Suprapubic skin (tissue), 4 donors: ENCODE data around the gene COX6A1. TPM values are rescaled to one million over a fixed set of nuclear protein-coding genes. Genes with fewer than 3 reads are reported as not detected.
A peak's percentile ranks its signal among the peaks of the same experiment; 100 is the strongest.

Experiments
- DNase-seq, 2 donors: peaks; one replicate each; pipeline ENCODE4 v3.0.0-alpha.2; 2019; ENCODE audit warnings: low spot score in 2 of 2
- H3K27ac ChIP-seq: fragments of 200-600 bp; sonication (generic); one replicate; pipeline ENCODE4 v1.5.1; 2019
- H3K27me3 ChIP-seq: fragments of 200-600 bp; sonication (generic); one replicate; pipeline ENCODE4 v1.5.1; 2019
- H3K36me3 ChIP-seq: fragments of 200-600 bp; sonication (generic); one replicate; pipeline ENCODE4 v1.5.1; 2019
- H3K4me1 ChIP-seq: fragments of 200-600 bp; sonication (generic); one replicate; pipeline ENCODE4 v1.5.1; 2019
- H3K4me3 ChIP-seq: fragments of 200-600 bp; sonication (generic); one replicate; pipeline ENCODE4 v1.5.1; 2019; ENCODE audit warnings: mild to moderate bottlenecking
- H3K9me3 ChIP-seq: fragments of 200-600 bp; sonication (generic); one replicate; pipeline ENCODE4 v1.5.1; 2019
- EP300 ChIP-seq: sonication (generic); formaldehyde crosslinking; IDR thresholded peaks from one replicate; pipeline ENCODE4 v1.6.1; 2017; ENCODE audit warnings: antibody characterized with exemption
- POLR2A ChIP-seq, 2 donors: fragments of 450-650 bp; IDR thresholded peaks; one replicate each; pipeline ENCODE4 v1.6.1; 2017; ENCODE audit warnings: antibody characterized with exemption in 2 of 2, mild to moderate bottlenecking in 2 of 2, moderate library complexity in 2 of 2
- POLR2AphosphoS5 ChIP-seq, 3 donors: sonication (generic); formaldehyde crosslinking; IDR thresholded peaks; one replicate each; pipeline ENCODE4 v1.6.1; 2017; ENCODE audit warnings: antibody characterized with exemption in 3 of 3
- WGBS: methylation state at CpG from one replicate; pipeline ENCODE4 v1.1.5; 2018; 5-methylcytosine and 5-hydroxymethylcytosine counted together
- total RNA-seq, 4 donors: library from RNA; depleted of rRNA; stranded (reverse); fragments of >200 nt; gene quantifications; one replicate each; pipeline ENCODE4 v1.1.0, GENCODE V29; 2016
- TF ChIP-seq, protein P1 (sequence below), 2 donors: fragments of 200-600 bp in 1 of 2; fragments of 450-650 bp in 1 of 2; sonication (generic) in 1 of 2; IDR thresholded peaks; one replicate each; pipeline ENCODE4 v1.5.1; 2016 to 2019; ENCODE audit warnings: antibody characterized with exemption in 2 of 2, mild to moderate bottlenecking in 1 of 2, moderate library complexity in 1 of 2

Gene COX6A1
- total RNA-seq, 4 donors from 2014 or later: 569 to 1,135 (median 836) TPM

DNA sequence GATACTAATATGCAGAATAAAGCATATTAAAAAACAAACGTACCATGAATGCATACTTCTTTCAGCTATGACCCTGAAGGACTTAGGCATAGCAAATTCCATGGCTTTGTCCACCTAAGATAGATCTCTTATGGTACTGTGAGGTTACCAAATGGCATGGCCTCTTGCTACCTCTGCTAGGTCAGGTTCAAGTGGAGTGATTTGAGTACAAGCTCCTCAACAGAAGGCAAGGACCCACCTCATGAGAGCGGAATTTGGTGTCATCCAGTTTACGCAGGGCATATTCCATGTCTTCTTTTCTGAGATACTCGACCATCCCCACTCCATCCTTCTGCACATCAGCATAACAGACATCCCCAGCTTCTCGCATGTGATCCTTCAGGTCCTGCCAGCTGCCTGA is 25.8 kb downstream of the COX6A1 start:
- H3K4me1 ChIP-seq: peaks cover 25% of the 10 kb centered on the region

DNA sequence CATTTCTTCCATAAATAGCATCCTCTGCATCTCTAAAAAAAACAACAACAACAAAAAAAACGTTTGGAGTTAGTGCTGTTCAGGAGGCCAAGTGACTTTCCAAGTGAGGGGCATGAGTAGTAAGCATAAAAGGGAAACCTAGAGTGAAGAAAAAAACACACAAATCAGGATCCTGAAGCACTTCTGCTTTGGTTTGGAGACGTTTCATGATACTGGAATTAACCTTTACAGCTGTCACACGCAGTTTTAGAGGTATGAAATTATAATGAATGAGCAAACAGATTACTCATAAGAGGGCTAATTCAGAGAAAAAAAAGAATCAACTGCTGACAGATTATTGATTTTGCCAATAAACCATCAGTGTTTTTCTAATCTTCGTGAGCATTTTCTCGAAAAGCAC is 27.8 kb downstream of the COX6A1 start:
- Histone ChIP-seq H3K27me3 (no peaks in the 10 kb centered on the region), H3K27ac (no peak overlapping the region), H3K4me1 (peaks cover 36% of the 10 kb centered on the region), H3K9me3 (no peaks in the 10 kb centered on the region), H3K36me3 (peaks cover 50% of the 10 kb centered on the region), H3K4me3 (no peak overlapping the region)
- WGBS: 44% methylated on average over 5 of the region's 5 CpGs
- no peak for DNase-seq
- TF ChIP-seq, protein P1, sequence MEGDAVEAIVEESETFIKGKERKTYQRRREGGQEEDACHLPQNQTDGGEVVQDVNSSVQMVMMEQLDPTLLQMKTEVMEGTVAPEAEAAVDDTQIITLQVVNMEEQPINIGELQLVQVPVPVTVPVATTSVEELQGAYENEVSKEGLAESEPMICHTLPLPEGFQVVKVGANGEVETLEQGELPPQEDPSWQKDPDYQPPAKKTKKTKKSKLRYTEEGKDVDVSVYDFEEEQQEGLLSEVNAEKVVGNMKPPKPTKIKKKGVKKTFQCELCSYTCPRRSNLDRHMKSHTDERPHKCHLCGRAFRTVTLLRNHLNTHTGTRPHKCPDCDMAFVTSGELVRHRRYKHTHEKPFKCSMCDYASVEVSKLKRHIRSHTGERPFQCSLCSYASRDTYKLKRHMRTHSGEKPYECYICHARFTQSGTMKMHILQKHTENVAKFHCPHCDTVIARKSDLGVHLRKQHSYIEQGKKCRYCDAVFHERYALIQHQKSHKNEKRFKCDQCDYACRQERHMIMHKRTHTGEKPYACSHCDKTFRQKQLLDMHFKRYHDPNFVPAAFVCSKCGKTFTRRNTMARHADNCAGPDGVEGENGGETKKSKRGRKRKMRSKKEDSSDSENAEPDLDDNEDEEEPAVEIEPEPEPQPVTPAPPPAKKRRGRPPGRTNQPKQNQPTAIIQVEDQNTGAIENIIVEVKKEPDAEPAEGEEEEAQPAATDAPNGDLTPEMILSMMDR (IDR thresholded peaks at IDR 0.05): no peak
- TF ChIP-seq POLR2AphosphoS5 (IDR thresholded peaks at IDR 0.05) (no peak), EP300 (no peak), POLR2A (IDR thresholded peaks at IDR 0.05) (no peak)

More for the DNA sequence above, 25.8 kb downstream of the COX6A1 start:
- Histone ChIP-seq H3K27me3 (no peaks in the 10 kb centered on the region), H3K9me3 (no peaks in the 10 kb centered on the region), H3K4me3 (no peak overlapping the region), H3K36me3 (peaks cover 69% of the 10 kb centered on the region), H3K27ac (no peak overlapping the region)
- TF ChIP-seq POLR2AphosphoS5 (IDR thresholded peaks at IDR 0.05) (no peak), EP300 (no peak), POLR2A (IDR thresholded peaks at IDR 0.05) (no peak)
- TF ChIP-seq, protein P1 (IDR thresholded peaks at IDR 0.05): no peak
- 84% methylated on average over 5 of the region's 5 CpGs for WGBS
- peak in 1 of 2 donors; percentile 28 for DNase-seq

DNA sequence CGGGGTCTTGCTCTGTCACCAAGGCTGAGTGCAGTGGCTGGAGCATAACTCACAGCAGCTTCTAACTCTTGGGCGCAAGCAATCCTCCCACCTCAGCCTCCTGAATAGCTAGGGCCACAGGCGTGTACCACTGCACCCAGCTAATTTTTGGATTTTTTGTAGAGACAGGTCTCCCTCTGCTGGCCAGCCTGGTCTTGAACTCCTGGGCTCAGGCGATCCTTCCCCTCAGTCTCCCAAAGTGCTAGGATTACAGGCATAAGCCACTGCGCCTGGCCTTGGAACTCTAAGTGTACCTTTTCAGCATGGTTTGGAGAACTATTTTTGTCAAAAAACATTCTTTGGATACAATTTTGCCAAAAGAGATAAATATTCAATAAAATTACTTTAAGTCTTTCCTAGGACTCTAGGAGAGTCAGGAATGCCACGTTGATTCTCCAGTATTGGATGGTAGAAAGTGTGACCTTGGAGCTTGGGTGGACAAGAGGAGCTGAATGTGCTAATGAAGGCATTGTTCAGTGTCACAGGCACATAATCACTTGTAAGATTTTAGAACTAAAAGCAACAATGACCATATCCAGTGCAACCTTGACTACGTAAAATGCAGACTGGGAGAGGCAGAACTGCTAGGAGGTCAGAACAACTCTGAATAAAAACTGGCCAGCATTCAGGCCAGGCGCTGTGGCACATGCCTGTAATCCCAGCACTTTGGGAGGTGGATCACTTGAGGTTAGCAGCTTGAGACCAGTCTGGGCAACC is 28.8 kb downstream of the COX6A1 start:
- Histone ChIP-seq H3K27ac (no peak overlapping the region), H3K4me1 (peaks cover 40% of the 10 kb centered on the region)

DNA sequence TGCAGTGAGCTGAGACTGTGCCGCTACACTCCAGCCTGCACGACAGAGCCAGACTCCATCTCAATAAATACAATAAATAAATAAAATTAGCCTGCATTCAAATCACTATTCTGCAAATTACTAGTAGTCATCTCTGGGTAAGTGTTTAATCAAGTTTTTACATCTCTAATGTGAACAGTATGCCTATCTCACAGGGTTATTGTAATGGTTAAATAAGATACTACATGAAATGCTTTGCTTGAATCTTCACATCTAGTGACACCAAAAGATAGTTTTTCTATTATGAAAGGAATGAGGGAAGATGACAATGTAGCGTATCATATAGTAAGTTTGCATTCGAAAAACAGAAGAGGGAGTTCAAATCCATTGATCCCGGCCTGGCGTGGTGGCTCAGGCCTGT is 29.5 kb downstream of the COX6A1 start:
- Histone ChIP-seq H3K4me1 (peaks cover 43% of the 10 kb centered on the region), H3K27ac (no peak overlapping the region), H3K27me3 (no peaks in the 10 kb centered on the region), H3K9me3 (no peaks in the 10 kb centered on the region), H3K4me3 (no peak overlapping the region), H3K36me3 (peaks cover 36% of the 10 kb centered on the region)
- TF ChIP-seq POLR2A (IDR thresholded peaks at IDR 0.05): no peak
- TF ChIP-seq EP300: no peak
- TF ChIP-seq, protein P1 (IDR thresholded peaks at IDR 0.05): no peak
- TF ChIP-seq POLR2AphosphoS5 (IDR thresholded peaks at IDR 0.05): no peak
- no peak for DNase-seq
- 86% methylated on average over 6 of the region's 6 CpGs for WGBS

More for the DNA sequence above, 28.8 kb downstream of the COX6A1 start:
- no peak overlapping the region for H3K4me3 ChIP-seq
- DNase-seq: no peak
- 59% methylated on average over 8 of the region's 8 CpGs for WGBS
- H3K9me3 ChIP-seq: no peaks in the 10 kb centered on the region
- TF ChIP-seq POLR2A (IDR thresholded peaks at IDR 0.05): no peak
- TF ChIP-seq EP300: no peak
- TF ChIP-seq, protein P1 (IDR thresholded peaks at IDR 0.05): peak in 1 of 2 donors; percentile 36
- H3K27me3 ChIP-seq: no peaks in the 10 kb centered on the region
- H3K36me3 ChIP-seq: peaks cover 43% of the 10 kb centered on the region

DNA sequence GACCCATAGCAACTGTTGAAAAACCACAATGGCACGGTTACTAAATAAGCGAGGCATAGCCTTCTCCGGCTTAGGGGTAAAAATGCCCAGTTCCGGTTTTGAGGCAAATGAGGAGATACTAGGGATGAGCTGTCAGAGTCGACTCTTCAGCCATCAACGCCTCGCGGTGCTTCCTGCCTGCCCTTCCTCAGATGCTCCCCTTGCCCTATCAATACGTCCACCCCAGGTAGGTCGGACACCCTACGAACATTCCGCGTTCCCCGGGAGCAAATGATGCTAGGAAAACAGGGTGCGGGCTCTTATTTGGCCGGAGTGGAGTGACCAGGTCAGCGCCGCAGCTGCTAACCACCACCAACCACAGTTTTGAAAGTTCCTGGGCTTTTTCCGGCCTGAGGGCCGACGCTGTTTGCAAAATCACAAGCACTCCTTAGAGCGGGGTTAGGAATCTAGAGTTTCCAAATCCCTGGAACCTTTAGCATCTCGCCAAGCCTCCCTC is 30.5 kb downstream of the COX6A1 start:
- WGBS: 2% methylated on average over 19 of the region's 23 CpGs

More for the DNA sequence above, 30.5 kb downstream of the COX6A1 start:
- no peaks in the 10 kb centered on the region for H3K27me3 ChIP-seq
- H3K4me3 ChIP-seq: peak overlapping the region; percentile 70
- no peaks in the 10 kb centered on the region for H3K9me3 ChIP-seq
- DNase-seq: peak in 1 of 2 donors; percentile 66
- TF ChIP-seq EP300: no peak
- no peak for TF ChIP-seq POLR2A (IDR thresholded peaks at IDR 0.05)
- no peak for TF ChIP-seq POLR2AphosphoS5 (IDR thresholded peaks at IDR 0.05)
- TF ChIP-seq, protein P1 (IDR thresholded peaks at IDR 0.05): no peak
- H3K4me1 ChIP-seq: peaks cover 45% of the 10 kb centered on the region
- H3K27ac ChIP-seq: peak overlapping the region; percentile 96
- H3K36me3 ChIP-seq: peaks cover 26% of the 10 kb centered on the region
